GM19372 (cell line): ENCODE results near the gene IL5RA.
A peak's percentile ranks its signal among the peaks of the same experiment; 100 is the strongest.

ENCODE experiments used
- ATAC-seq: cut with Tn5 transposase; IDR thresholded peaks from one replicate; pipeline ENCODE4 v1.9.1; 2021; ENCODE audit warnings: mild to moderate bottlenecking, low read depth, moderate library complexity; ENCODE audit not compliant: unreplicated experiment

IL5RA gene

DNA sequence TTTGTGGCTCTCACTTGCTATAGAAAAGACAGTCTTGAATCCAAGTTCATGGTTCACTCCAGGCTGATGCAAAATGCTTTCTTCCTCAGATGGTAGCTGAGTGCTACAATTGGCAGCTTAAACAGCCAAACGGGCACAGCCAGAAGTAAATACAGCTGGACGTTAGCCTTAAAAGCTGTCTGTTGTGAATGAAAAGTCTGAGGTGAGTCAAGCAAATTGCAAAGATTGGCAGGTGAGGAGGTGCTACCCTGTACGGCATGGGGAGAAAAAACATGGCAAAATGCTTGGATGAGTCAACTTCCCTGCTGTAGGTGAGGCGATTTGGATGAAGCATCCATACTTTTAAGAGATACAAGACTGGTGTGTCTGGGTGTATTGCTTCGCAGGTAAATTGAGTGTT, 40.5 kb downstream of the IL5RA start:
- ATAC-seq = no peak

DNA sequence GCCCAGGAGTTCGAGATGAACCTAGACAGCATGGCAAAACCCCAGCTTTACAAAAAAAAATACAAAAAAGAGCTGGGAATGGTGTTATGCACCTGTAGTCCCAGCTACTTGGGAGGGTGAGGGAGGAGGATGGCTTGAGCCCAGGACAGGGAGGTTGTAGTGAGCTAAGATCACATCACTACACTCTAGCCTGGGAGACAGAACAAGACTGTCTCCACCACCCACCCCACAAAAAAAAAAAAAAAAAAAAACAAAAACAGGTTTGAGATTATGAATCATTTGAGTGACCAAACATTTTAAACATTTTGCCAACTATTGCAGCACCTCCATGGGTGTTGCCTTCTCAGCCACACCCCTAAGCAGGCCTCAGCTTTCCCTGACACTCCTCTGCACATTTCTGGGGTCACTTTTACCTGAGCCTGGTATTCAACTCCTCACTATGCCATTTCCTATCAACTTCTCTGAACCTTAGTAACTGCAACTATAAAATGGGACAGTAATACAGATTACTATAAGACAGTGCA, 41.8 kb downstream of the IL5RA start:
- no peak for ATAC-seq

DNA sequence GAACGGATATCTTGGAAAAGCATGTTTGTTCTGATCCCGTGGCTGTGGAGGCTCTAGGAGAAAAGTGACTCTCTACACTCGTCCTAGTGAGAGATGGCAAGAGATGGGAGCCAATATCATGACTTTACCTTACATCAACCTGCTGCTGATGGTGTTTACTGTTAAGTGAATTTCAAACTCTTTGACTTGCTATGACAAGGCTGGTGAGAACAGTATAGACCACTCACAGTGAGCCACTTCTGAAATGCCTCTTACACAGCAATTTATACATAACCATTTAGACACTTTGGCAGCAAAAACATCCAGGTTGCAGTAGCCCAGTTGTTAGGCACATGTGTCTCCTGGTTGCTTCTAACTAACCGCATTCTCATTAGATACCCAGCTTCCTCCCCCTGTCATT, 43.3 kb downstream of the IL5RA start:
- ATAC-seq = no peak

DNA sequence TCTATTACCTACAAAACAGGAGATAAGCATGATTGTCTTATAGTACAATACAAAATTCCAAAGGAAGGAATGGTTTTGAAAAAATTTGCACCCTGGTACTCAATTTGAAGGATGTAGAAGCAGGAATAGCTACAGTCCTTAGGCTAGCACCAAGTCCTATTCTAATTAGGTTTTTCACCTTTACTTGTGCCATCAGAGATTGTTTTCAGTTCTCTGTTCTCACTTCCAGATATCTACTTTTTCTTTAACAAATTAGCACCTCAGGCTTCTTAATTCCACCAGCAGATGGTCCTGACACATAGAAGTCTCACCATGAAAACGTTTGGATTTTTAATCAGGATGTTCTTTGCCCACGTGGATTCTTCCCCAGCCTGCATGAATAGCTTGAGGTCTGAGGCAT, 43.8 kb downstream of the IL5RA start:
- peak; percentile 56 for ATAC-seq

DNA sequence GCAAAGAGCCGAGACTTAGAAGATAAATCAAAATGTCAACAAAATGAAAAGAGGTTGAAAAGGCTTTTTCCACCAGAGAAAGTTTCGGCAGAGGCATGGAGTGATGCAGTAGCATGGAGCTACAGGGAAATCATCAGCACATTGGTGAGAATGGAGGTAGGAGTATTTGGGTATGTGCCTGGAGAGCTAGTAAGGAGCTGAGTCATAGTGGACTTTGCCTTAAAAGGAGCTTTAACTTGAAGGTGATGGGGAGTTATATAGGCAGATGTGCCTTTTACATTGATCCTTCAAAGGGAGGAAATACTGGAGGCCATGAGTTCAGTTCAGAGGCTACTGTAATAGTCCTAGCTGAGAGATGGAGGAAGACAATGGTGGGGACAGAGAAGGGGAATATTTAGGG, 44.3 kb downstream of the IL5RA start:
- no peak for ATAC-seq

DNA sequence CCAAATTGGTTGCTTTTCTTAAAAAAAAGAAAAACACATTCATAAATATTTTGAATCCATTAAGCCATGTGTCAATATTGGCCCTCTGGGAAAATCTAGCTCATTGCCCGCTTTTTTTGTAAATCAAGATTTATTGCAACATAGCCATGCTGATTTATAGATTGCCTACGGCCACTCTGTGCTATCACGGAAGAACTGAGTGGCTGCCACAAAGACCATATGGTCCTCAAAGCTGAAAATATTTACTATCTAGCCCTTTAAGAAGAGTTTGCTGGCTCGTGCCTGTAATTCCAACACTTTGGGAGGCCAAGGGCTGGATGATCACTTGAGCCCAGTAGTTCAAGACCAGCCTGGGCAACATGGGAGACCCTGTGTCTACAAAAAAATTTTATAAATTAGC, 45.9 kb downstream of the IL5RA start:
- ATAC-seq = no peak

DNA sequence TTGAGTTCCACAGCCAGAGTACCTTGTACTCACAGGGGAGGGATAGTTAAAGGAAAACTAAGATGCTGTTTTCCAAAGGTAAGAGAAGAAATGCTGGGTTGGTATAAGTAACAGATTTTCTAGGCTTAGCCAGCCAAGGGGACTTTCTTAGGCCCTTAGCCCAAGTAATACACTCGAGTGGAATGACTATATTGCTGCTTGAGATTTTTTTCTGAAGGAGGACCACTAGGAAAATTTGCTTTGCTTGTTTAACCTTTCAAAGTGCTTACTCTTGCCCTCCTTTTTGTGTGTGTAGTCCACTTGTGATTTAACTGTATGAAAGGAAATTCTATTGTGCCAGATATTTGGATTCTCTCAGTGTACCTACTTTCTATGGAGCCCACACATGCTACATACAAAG, 50.5 kb downstream of the IL5RA start:
- no peak for ATAC-seq

DNA sequence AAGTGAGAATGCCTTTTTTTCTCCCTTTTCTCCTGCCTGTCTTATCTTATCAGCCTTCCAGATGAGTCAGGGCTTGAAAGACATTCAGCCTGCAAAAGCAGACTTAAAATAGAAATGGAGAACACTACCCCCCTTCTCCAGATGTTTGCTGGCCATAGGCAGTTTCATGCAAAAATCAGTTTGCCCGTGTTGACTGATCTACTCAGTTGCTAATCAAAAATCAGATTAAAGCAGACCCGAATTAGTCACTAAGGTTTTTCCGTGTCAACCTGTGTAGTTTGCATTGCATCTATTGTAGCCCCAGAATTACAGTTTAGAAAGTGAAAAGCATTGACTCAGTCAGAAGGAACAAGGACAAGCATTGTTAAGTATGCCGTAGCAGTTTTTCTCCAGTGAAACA, 56.2 kb downstream of the IL5RA start:
- no peak for ATAC-seq

DNA sequence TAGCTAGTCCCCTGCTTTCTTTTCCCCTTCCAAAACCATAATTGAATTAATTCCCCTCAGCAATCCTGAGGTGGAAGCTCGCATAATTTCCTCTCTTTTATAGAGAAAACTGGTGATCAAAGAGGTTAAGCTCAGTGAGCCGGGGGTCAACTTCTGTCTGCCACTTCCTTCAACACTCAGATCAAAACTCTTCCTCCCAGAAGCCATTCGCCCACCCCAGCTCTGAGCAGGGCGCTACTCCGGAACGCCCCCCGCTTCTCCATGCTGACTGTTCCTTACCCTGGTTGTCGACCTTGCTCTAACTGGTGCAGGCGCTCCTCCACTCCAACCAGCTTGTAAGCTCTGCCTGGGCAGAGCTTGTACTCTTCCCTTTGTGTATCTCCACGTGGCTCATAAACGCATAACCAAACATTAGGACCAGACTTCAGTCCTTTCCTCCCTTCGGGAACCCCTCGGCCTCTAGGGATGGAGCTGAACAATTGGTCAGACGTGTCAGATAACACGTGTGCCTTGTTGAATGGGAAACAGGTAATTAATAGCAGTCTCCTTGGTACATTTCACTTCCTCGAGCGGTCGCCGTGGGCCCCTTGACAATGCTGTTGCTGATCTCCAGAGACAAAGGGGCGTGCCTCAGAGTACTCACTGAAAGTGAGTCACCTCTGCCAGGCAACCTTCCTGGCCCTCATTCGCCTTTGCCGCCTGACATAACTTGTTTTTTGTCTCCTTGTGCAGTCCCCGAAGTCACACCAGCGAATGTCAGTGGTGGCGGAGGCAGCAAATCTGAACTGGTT, 71.8 kb downstream of the IL5RA start:
- no peak for ATAC-seq

DNA sequence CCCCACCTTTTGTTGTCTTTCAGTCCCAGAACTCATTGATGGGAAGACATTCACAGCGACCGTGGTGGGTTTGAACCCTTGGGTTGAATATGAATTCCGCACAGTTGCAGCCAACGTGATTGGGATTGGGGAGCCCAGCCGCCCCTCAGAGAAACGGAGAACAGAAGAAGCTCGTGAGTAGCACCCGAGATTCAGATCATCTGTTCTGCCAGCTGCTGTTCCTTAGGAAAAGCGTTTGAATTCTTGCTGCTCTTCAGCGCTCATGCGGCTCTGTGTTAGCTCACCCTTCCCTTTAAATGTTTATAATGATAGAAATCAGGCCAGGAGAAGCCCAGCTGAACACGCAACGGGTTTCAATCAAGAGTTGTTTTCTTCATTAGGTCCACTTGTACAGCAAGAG, 73.0 kb downstream of the IL5RA start:
- ATAC-seq = no peak

DNA sequence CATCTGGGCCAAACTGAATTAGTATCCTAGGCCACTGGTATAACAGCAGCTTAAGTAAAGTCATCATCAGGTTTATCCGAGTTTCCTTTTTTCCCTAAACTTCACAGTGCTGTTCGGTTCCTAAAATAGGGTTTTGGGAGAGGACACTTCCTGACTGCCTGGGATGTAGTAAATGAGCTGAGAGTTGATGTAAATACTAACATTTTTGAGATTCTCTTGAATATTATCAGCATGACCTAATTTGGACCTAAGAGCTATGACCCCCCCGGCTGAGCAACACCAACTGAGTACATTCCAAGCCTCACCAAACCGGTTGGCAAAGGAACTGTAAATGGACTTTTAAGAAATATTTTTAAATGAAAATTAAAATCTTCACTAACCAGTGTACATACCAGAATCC, 78.8 kb downstream of the IL5RA start:
- ATAC-seq = no peak

DNA sequence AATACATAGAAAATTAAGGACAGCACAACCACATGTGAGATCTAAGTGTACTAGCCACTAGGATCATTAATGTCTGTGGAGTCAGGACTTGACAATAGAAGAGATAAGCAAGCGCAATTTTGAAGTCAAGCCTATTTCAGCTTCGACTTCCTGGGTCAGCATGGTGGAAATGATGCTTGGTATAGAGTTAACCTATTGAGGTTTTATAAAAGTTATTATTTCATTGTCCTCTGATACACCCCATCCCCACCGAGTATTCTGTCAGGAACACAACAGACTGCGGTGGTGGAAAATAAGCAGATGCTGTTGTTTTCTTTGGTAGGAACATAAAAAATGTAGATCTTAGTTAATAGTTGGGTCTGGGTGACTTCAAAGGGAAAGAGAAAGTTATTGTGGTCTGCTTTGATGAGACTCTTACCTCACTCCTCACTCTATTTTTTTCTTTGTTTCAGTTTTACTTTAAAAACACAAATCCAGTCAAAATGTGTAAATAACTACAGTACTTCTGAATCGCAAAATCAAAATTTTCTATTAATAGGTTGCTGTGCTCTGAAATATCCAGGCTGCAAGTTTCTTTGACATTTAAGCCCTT, 82.1 kb downstream of the IL5RA start:
- peak; percentile 73 for ATAC-seq

DNA sequence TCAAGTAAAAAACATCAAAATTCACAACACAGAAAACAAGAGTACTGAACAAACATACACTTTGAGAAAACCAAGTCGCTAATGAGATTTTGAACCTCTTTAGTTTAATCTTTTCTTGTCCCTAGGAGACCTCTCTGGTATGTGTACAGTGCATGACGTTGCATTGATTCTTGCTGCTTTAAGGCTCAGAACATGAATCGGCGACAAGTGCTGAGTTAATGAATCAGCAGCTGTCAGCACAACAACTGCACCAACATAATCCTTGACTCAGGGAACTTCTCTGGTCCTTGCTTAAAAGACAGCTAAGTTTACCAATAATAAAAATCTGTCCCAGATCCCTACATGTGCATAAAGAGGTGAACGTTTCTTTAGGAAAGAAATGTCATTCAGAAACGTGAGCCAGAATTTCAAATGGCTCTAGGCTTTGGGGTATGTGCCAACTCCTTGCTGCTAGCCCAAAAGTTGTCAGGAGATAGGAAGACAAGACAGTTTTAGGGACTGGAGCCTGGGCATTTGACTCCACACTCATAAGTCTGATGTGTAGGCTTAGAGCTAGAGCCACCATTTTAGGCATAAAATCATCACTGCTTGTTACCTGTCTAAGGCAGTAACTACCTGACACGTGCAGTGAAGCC, 86.9 kb downstream of the IL5RA start:
- ATAC-seq = no peak

DNA sequence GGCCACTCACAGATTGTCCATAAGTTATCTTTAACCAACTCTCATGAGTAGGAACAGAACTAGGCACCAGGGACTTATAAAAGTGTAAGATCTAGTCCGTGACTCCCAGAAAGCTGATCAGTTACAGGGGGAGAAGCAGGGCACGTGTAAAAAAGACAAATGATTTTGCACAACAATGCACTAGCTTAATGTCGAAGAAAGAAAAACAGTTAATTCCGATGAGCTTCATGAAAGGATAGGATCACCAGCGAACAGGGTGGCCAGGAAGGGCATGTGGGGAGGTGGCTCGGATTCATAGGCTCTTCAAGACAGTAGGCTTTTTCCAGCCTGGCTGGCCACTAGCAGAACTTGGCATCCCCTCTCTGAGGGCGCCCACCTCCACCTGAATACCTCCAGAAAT, 90.0 kb downstream of the IL5RA start:
- no peak for ATAC-seq
